Activated CD4-positive, alpha-beta memory T cell treated with anti-CD3 and anti-CD28 coated beads for 36 hours (primary cell): ENCODE results near the gene ATIC. TPM values are rescaled to one million over a fixed set of nuclear protein-coding genes. Genes with fewer than 3 reads are reported as not detected.

Source experiments
- CTCF ChIA-PET: fragments of 350-600 bp; sonication (Branson Sonifier 250); formaldehyde crosslinking; loops from one replicate; lab custom pipeline; 2021; ENCODE audit warnings: antibody characterized with exemption, inconsistent platforms; lab: Charles Lee
- POLR2A ChIA-PET: fragments of 350-600 bp; sonication (Branson Sonifier 250); formaldehyde crosslinking; loops from one replicate; lab custom pipeline; 2021; ENCODE audit warnings: antibody characterized with exemption; lab: Charles Lee
- DNase-seq: peaks from one replicate; pipeline ENCODE4 v3.0.0-alpha.2; 2020
- H3K27ac Mint-ChIP-seq: one replicate; pipeline ENCODE4 v1.8.0; 2021; ENCODE audit warnings: mixed read lengths
- H3K27me3 Mint-ChIP-seq: one replicate; pipeline ENCODE4 v1.8.0; 2021; ENCODE audit warnings: mixed read lengths
- H3K36me3 Mint-ChIP-seq: one replicate; pipeline ENCODE4 v1.8.0; 2021; ENCODE audit warnings: mixed read lengths
- H3K4me1 Mint-ChIP-seq: one replicate; pipeline ENCODE4 v1.8.0; 2021; ENCODE audit warnings: low read depth, mixed read lengths
- H3K4me3 Mint-ChIP-seq: one replicate; pipeline ENCODE4 v1.8.0; 2021; ENCODE audit warnings: mild to moderate bottlenecking, mixed read lengths
- H3K9me3 Mint-ChIP-seq: one replicate; pipeline ENCODE4 v1.8.0; 2021; ENCODE audit warnings: mixed read lengths
- intact Hi-C: fragments of 100-400 bp; cut with micrococcal nuclease; formaldehyde crosslinking; loops from one replicate; pipeline ENCODE4 v1.15.1; 2023
- total RNA-seq, 2 experiments: library from RNA; stranded (reverse); gene quantifications; one replicate each; pipeline ENCODE4 v1.2.3, GENCODE V29; 2021

The ATIC gene
- total RNA-seq, 2 experiments from 2014 or later: 256 to 261 TPM

DNA sequence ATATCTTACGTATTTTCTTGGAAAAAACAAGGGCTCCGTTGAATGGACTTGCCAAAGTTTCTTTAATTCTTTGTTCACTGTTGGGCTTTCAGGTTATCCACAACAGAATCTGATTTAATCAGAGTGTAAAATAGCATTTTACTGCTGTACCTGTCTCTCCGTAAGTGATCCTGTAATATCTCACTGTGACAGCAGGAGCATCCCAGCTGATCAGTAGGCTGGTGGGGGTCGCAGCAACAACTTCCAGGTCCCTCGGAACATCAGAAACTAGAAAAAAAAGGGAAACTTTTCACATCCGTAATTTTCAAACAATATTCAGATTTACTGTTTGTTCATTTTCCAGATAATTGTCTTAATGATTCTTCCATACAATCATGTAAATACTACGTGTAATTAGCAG lies 72.9 kb downstream of the ATIC start:
- Mint-ChIP-seq H3K36me3 (peaks cover 1% of the 10 kb centered on the region), H3K27ac (no peak overlapping the region), H3K4me3 (no peak overlapping the region), H3K27me3 (no peaks in the 10 kb centered on the region), H3K9me3 (no peaks in the 10 kb centered on the region), H3K4me1 (no peaks in the 10 kb centered on the region)
- intact Hi-C loops: no loop called here
- POLR2A ChIA-PET: no interaction called here
- no peak for DNase-seq
- CTCF ChIA-PET: no interaction called here

DNA sequence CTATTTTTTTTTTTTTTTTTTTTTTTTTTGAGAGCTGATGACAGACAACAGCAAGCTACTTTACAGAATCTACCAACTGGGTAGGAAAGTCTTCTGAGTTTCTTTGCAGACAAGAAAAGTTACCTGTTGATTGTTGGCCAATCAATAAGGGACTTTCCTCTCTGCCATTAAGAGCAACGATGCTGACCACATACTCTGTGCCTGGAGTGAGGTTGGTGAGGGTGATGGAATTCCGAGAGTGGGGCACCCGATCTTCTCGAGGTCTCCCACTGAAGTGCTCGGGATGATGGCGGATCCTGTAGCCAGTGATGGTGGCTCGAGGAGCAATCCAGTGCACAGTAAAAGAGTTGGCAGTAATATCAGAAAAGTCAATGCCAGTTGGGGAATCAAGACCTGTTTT lies 74.7 kb downstream of the ATIC start:
- DNase-seq: no peak
- Mint-ChIP-seq H3K4me3 (no peak overlapping the region), H3K4me1 (no peaks in the 10 kb centered on the region), H3K36me3 (peaks cover 1% of the 10 kb centered on the region), H3K27ac (no peak overlapping the region), H3K9me3 (no peaks in the 10 kb centered on the region), H3K27me3 (no peaks in the 10 kb centered on the region)
- intact Hi-C loops: no loop called here
- ChIA-PET CTCF (no interaction called here), POLR2A (no interaction called here)

DNA sequence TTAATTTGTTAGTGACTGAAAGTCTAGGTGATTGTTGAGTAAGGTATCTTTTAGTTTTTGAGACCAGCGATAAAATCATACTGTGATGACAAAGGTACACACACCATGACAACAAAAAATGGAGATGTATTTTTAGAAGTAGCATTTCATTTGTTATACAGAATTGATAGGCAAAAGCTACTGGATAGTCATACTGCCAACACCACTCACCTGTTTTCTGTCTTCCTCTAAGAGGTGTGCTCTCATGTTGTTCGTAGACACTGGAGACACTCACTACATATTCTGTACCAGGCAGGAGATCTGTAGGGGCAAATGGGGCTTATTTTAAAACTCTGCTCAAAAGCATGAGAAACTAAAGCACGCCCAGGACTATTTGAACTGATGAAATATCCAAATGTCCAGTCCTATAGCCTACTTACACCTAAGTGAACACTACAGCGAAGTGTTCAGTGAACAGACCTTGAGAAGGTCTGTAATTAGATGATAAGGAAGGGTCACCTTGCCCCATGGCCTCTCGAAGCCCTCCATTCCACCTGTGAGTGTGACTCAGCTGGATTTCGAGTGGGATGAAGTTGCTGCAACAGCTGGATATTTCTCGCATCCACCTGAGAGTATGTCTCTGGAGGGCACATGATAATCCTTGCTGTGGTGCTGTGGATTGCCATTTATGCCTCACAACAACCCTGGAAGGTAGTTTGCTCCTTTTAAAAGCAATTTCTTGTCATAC lies 76.3 kb downstream of the ATIC start:
- ChIA-PET CTCF (no interaction called here), POLR2A (no interaction called here)
- intact Hi-C loops: no loop called here
- Mint-ChIP-seq H3K27me3 (no peaks in the 10 kb centered on the region), H3K4me3 (no peak overlapping the region), H3K4me1 (no peaks in the 10 kb centered on the region), H3K36me3 (peaks cover 1% of the 10 kb centered on the region), H3K27ac (no peak overlapping the region), H3K9me3 (no peaks in the 10 kb centered on the region)
- no peak for DNase-seq

DNA sequence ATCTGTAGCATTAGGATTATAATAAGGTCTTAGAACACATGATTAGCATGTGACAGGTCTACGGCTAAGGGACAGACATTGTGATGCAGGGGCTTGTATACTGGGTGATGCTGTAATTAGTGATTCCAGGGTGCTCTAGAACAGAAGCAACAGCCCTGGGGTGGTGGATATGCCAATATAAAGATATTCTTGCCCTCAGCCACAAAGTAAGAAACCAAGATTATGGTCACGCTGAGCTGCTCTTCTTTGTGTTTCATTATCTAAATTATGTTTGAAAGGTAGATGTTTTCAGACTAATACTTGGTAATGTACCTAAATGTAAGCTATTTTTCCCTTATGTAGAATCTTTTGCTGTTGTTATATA lies 78.7 kb downstream of the ATIC start:
- Mint-ChIP-seq H3K4me1 (no peaks in the 10 kb centered on the region), H3K36me3 (peaks cover 1% of the 10 kb centered on the region), H3K27me3 (peaks cover 2% of the 10 kb centered on the region), H3K27ac (no peak overlapping the region), H3K9me3 (no peaks in the 10 kb centered on the region), H3K4me3 (no peak overlapping the region)
- ChIA-PET CTCF (interaction anchor here (0.6 to 1.6 kb wide), 3 partner anchors 64 to 657 kb away, joined by 3 to 4 read pairs (median 3); no protein-coding TSS in a partner anchor), POLR2A (no interaction called here)
- no peak for DNase-seq
- intact Hi-C loops: no loop called here

DNA sequence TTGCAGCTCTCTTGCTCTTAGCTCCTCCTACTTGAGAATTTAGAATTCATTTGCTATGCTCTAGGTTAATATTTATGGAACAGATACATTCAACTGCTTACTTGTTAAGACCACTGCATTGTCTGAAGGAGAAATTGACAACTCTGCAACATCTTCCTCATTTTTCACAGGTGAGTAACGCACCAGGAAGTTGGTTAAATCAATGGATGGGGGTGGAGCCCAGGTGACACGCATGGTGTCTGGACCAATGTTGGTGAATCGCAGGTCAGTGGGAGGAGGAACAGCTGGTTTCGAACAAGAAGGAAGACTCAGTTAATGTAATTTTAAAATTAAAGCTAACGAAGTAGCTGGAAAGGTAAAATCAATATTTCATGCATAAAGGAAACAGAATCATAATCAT lies 79.7 kb downstream of the ATIC start:
- H3K27ac Mint-ChIP-seq: no peak overlapping the region
- H3K4me1 Mint-ChIP-seq: no peaks in the 10 kb centered on the region
- no peaks in the 10 kb centered on the region for H3K36me3 Mint-ChIP-seq
- ChIA-PET CTCF (interaction anchor here (1.6 kb wide), 1 partner anchor 63 kb away, joined by 4 read pairs; no protein-coding TSS in a partner anchor), POLR2A (no interaction called here)
- H3K4me3 Mint-ChIP-seq: no peak overlapping the region
- intact Hi-C loops: no loop called here
- no peak for DNase-seq
- H3K9me3 Mint-ChIP-seq: no peaks in the 10 kb centered on the region
- H3K27me3 Mint-ChIP-seq: peaks cover 2% of the 10 kb centered on the region

DNA sequence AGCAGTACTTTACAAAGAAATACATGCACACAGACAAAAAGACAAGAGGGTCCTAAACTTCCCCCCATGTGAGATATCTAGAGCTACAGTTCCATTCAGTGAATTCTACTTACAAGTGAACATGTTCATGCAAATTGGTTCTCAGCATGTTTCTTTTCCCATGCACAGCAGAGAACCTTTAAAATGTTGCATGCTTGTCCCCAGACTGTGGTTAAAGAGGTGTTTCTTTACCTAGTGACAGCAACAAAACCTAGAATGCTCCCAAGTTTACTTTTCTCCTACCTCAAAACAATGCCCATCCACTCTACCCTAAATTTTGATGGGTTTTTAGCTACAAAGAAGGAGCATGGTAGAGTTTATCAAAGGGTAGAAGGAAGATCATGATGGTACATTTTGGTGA lies 80.3 kb downstream of the ATIC start:
- intact Hi-C loops: no loop called here
- Mint-ChIP-seq H3K27me3 (peaks cover 2% of the 10 kb centered on the region), H3K27ac (no peak overlapping the region), H3K4me1 (no peaks in the 10 kb centered on the region), H3K4me3 (no peak overlapping the region), H3K9me3 (no peaks in the 10 kb centered on the region), H3K36me3 (no peaks in the 10 kb centered on the region)
- ChIA-PET POLR2A (no interaction called here), CTCF (no interaction called here)
- no peak for DNase-seq

DNA sequence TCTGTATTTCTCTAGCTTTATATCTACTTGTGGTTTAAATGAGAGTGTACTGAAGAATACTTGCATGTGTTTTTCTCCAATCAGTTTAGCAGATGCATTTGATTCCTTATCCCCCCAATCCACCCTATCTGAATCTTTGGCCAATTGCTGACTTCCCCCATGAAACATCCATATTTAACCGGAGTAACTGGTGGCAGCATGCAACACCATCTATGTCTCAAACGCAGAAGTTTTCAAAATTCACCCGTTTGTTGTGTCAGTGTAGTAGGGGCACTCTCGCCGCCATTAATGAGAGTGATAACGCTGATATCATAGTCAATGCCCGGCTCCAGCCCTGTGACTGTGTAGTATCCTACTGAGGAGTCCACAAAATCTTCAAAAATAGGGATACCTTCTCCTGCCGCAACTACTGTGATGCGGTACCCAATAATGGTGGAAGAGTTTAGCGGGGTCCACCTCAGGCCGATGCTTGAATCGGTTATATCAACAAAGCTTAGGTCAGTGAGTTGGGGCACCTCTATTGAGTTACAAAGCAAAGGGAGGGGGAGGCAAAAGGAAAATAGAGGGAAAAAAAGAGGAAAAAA lies 80.9 kb downstream of the ATIC start:
- CTCF ChIA-PET: no interaction called here
- no peak overlapping the region for H3K27ac Mint-ChIP-seq
- intact Hi-C loops: no loop called here
- POLR2A ChIA-PET: no interaction called here
- H3K4me3 Mint-ChIP-seq: no peak overlapping the region
- H3K36me3 Mint-ChIP-seq: no peaks in the 10 kb centered on the region
- H3K9me3 Mint-ChIP-seq: no peaks in the 10 kb centered on the region
- DNase-seq: no peak
- H3K4me1 Mint-ChIP-seq: no peaks in the 10 kb centered on the region
- peaks cover 2% of the 10 kb centered on the region for H3K27me3 Mint-ChIP-seq

DNA sequence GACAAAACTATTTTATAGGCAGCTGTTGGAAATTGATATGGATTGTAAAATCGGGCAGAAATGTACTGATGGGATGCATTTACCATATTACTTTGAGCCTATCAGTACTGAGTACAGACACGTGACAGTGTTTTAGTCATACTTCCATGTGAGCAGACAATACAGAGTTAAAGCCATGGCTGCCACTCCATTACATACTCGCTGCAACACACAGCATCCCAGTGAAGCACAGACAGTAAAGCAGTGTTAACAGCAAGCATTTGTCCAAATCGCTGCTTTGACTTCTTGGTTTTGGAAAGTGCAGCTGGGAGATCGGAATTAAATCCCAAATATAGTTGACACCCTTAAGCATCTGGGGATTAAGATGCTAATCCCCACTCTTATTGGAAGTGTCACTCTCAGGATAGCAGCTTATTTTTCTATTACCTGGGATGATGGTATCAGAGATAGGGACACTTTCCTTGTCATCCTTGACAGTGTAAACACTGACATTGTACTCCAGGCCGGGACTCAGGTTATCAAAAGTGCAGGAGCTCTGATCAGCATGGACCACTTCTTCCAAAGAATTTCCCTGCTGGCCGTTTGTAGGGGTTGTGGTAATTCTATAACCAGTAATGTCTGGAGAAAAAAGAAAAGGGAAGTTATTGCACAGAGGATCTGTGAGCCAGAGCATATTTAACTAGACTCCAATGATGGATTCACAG lies 82.4 kb downstream of the ATIC start:
- CTCF ChIA-PET: no interaction called here
- Mint-ChIP-seq H3K27ac (no peak overlapping the region), H3K4me1 (no peaks in the 10 kb centered on the region), H3K4me3 (no peak overlapping the region), H3K27me3 (peaks cover 3% of the 10 kb centered on the region), H3K9me3 (no peaks in the 10 kb centered on the region), H3K36me3 (no peaks in the 10 kb centered on the region)
- intact Hi-C loops: no loop called here
- DNase-seq: no peak
- POLR2A ChIA-PET: no interaction called here

DNA sequence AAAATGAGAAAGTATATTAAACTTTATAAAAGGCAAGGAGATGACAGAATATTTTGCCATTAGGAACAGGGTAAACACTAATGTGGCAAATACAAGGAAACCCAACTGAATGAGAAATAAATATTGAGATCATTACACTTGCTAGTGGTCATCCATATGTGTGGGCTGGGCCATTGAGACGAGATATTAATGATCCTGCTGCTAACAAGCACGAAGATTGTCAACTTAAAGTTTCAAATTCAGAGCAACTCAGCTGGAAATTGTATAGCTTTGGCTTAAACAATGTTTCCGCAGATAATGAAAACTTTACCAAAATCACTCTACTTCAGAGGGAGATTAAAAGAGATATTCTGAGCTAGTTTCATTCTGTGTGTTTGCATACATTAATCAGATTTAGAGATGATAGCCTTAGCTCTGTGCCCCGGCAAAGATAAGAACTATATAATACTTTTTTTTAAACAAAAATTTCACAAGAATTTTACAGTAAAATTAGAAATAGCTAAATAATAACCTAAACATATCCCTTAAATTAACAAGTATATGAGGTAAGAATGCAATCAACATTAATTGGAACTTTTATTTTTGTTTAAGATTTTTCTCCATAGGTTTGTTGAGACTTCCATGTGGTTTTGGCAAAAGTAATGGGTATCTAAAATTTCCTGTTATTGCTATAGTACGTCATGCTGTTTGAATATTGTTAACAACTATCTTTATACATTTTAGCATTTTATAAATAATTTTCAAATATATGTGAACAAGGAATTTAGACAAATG lies 84.0 kb downstream of the ATIC start:
- no peak overlapping the region for H3K4me3 Mint-ChIP-seq
- POLR2A ChIA-PET: no interaction called here

DNA sequence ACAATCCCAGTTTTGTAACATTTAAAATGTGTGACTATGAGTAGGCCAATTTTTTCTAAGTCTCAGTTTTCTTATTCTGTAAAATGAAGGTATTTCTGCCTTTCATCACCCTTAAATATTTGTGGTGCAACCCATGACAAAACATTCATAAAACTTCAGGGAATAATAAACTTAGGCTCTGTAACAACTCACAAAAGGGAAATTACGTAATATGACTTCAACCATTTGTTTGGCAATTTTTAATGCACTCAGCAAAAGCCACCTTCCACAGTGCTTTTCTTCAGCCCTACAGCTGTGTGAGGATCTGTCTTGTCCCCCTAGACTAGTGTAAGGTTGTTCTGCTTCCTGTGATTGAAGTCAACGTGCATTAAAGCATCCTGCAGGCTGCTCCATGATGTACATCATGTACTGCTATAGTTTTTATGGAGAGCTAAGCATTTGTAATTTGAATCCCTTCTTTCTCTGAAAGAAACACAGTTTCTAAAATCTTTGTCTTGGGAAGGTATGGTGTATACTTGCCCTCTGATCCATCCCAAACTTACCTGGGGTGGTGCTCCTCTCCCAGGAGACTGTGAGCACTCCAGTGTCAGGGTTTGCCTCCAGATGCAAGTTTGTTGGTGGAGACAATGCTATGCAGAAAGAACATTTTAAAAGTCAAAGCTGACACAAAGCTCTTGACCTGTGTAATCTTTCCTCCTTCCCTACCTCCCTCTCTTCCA lies 84.9 kb downstream of the ATIC start:
- Mint-ChIP-seq H3K4me1 (no peaks in the 10 kb centered on the region), H3K9me3 (no peaks in the 10 kb centered on the region), H3K36me3 (no peaks in the 10 kb centered on the region), H3K27ac (no peak overlapping the region), H3K27me3 (peaks cover 3% of the 10 kb centered on the region), H3K4me3 (no peak overlapping the region)
- no peak for DNase-seq
- CTCF ChIA-PET: no interaction called here
- intact Hi-C loops: no loop called here
- POLR2A ChIA-PET: no interaction called here

More for the DNA sequence above, 84.0 kb downstream of the ATIC start:
- H3K36me3 Mint-ChIP-seq: no peaks in the 10 kb centered on the region
- no peak overlapping the region for H3K27ac Mint-ChIP-seq
- CTCF ChIA-PET: no interaction called here
- intact Hi-C loops: no loop called here
- no peak for DNase-seq
- no peaks in the 10 kb centered on the region for H3K9me3 Mint-ChIP-seq
- H3K4me1 Mint-ChIP-seq: no peaks in the 10 kb centered on the region
- H3K27me3 Mint-ChIP-seq: peaks cover 3% of the 10 kb centered on the region

DNA sequence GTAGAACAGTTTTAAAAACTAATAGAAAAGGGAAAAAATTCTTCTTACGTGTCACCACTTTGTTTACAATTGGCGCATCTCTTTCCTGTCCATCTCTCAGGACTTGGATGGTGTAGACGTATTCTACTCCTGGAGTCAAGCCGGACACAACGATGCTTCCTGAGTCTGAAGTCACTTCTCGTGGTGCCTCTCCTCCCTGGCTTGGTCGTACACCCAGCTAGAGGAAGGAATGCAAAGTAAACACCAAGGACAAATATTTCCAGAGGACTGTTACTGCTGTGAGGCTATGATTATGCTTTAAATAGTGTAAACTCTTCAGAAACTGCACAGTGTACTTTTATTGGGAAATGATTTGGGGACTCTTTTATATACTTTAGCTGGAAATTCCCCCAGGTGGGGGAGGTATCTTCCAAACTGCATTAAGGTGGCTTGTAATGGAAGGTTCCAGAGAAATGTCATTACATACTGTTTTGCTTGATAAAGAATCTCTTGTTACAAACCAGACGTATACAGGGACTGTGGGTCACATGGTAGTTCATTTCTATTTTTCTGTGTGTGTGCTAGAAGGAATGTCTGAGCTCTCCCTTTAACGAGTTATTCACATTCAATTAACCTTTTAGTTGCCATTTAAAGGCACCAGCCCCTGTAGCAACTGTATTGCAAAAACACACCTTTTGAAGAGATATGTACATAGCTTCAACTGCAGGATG lies 85.9 kb downstream of the ATIC start:
- Mint-ChIP-seq H3K4me3 (no peak overlapping the region), H3K4me1 (no peaks in the 10 kb centered on the region), H3K27ac (no peak overlapping the region), H3K27me3 (peaks cover 3% of the 10 kb centered on the region), H3K9me3 (no peaks in the 10 kb centered on the region), H3K36me3 (no peaks in the 10 kb centered on the region)
- ChIA-PET POLR2A (no interaction called here), CTCF (no interaction called here)
- no peak for DNase-seq
- intact Hi-C loops: no loop called here
